ENCODE measurements around the gene MXD1. TPM values are rescaled to one million over a fixed set of nuclear protein-coding genes. Genes with fewer than 3 reads are reported as not detected.

The MXD1 gene
- total RNA-seq, 1 experiment from 2014 or later = 6.5 TPM

DNA sequence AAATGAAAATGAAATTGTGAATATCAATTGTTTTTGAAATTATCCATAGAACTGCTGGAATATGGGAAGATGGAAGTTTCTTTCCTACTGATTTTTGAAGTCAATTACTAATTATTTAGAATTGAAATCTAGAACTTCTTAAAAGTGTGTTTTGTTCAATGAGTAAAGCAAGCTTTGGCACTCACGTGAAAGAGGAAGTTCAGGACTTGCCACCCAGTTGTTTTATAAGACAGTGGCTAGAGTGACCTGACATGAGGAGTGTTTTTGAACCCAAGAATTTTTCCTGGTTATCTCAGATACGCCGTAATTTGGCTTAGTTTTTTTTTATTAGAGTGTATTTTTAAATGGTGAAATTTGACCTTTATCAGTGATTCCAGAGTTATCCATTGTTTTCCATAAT, 3.5 kb downstream of the MXD1 start:
- Histone ChIP-seq H3K27ac (ENCODE audit: low read length) (peak overlapping the region; percentile 1), H3K4me1 (ENCODE audit: control insufficient read depth, insufficient read depth, low read length) (peaks cover 15% of the 10 kb centered on the region), H3K27me3 (ENCODE audit: control insufficient read depth, insufficient read depth, low read length) (no peaks in the 10 kb centered on the region), H3K36me3 (ENCODE audit: control insufficient read depth, insufficient read depth, low read length) (peaks cover 3% of the 10 kb centered on the region; the same call in 1 of the 2 replicates), H3K4me3 (ENCODE audit: low read depth in 2 of 2, low read length in 2 of 2) (no peak overlapping the region), H3K9me3 (ENCODE audit: control insufficient read depth, insufficient read depth, low read depth, low read length) (no peaks in the 10 kb centered on the region)
- no TSS peak for BruUV-seq (replicated peaks)
- DNase-seq (ENCODE audit: low read depth, low spot score) (no peak), ATAC-seq (no peak)
- no peak for TF ChIP-seq POLR2AphosphoS5 (IDR thresholded peaks at IDR 0.05; ENCODE audit: low read depth, low read length)
- TF ChIP-seq, protein P1, sequence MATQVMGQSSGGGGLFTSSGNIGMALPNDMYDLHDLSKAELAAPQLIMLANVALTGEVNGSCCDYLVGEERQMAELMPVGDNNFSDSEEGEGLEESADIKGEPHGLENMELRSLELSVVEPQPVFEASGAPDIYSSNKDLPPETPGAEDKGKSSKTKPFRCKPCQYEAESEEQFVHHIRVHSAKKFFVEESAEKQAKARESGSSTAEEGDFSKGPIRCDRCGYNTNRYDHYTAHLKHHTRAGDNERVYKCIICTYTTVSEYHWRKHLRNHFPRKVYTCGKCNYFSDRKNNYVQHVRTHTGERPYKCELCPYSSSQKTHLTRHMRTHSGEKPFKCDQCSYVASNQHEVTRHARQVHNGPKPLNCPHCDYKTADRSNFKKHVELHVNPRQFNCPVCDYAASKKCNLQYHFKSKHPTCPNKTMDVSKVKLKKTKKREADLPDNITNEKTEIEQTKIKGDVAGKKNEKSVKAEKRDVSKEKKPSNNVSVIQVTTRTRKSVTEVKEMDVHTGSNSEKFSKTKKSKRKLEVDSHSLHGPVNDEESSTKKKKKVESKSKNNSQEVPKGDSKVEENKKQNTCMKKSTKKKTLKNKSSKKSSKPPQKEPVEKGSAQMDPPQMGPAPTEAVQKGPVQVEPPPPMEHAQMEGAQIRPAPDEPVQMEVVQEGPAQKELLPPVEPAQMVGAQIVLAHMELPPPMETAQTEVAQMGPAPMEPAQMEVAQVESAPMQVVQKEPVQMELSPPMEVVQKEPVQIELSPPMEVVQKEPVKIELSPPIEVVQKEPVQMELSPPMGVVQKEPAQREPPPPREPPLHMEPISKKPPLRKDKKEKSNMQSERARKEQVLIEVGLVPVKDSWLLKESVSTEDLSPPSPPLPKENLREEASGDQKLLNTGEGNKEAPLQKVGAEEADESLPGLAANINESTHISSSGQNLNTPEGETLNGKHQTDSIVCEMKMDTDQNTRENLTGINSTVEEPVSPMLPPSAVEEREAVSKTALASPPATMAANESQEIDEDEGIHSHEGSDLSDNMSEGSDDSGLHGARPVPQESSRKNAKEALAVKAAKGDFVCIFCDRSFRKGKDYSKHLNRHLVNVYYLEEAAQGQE (IDR thresholded peaks at IDR 0.05; ENCODE audit: insufficient read depth in 1 of 2, low read depth in 2 of 2, low read length in 1 of 2) = no peak
- TF ChIP-seq, protein P2, sequence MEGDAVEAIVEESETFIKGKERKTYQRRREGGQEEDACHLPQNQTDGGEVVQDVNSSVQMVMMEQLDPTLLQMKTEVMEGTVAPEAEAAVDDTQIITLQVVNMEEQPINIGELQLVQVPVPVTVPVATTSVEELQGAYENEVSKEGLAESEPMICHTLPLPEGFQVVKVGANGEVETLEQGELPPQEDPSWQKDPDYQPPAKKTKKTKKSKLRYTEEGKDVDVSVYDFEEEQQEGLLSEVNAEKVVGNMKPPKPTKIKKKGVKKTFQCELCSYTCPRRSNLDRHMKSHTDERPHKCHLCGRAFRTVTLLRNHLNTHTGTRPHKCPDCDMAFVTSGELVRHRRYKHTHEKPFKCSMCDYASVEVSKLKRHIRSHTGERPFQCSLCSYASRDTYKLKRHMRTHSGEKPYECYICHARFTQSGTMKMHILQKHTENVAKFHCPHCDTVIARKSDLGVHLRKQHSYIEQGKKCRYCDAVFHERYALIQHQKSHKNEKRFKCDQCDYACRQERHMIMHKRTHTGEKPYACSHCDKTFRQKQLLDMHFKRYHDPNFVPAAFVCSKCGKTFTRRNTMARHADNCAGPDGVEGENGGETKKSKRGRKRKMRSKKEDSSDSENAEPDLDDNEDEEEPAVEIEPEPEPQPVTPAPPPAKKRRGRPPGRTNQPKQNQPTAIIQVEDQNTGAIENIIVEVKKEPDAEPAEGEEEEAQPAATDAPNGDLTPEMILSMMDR (IDR thresholded peaks at IDR 0.05) = no peak
- TF ChIP-seq TCF7L2 (IDR thresholded peaks at IDR 0.05; ENCODE audit: low read depth, low read length) = no peak
- no peak for TF ChIP-seq SIN3A (IDR thresholded peaks at IDR 0.05; ENCODE audit: borderline replicate concordance, insufficient read depth, low read depth, low read length)
- intact Hi-C loops (cut with micrococcal nuclease; ENCODE audit: unreplicated experiment) = no loop called here
- POLR2A ChIA-PET = no interaction called here
- CTCF ChIA-PET = no interaction called here
- in situ Hi-C loops (cut with HindIII; ENCODE audit: low pct_unique_long_range_greater_than_20kb, low sequenced_read_pairs) = no loop called here

- Histone ChIP-seq H3K27ac (ENCODE audit: low read length) (no peak overlapping the region), H3K36me3 (ENCODE audit: control insufficient read depth, insufficient read depth, low read length) (no peaks in the 10 kb centered on the region), H3K4me3 (ENCODE audit: low read depth in 2 of 2, low read length in 2 of 2) (no peak overlapping the region), H3K9me3 (ENCODE audit: control insufficient read depth, insufficient read depth, low read depth, low read length) (no peaks in the 10 kb centered on the region), H3K27me3 (ENCODE audit: control insufficient read depth, insufficient read depth, low read length) (no peaks in the 10 kb centered on the region), H3K4me1 (ENCODE audit: control insufficient read depth, insufficient read depth, low read length) (0 out of 2 replicates have a peak, but pooled peaks cover 3% of the 10 kb centered on the region)
- TF ChIP-seq, protein P1 (IDR thresholded peaks at IDR 0.05; ENCODE audit: insufficient read depth in 1 of 2, low read depth in 2 of 2, low read length in 1 of 2) = no peak
- TF ChIP-seq, protein P2 (IDR thresholded peaks at IDR 0.05) = no peak
- no peak for TF ChIP-seq POLR2AphosphoS5 (IDR thresholded peaks at IDR 0.05; ENCODE audit: low read depth, low read length)
- TF ChIP-seq TCF7L2 (IDR thresholded peaks at IDR 0.05; ENCODE audit: low read depth, low read length) = no peak
- TF ChIP-seq SIN3A (IDR thresholded peaks at IDR 0.05; ENCODE audit: borderline replicate concordance, insufficient read depth, low read depth, low read length) = no peak
- BruUV-seq (replicated peaks) = no TSS peak
- ChIA-PET CTCF (interaction anchor here (0.7 kb wide), 1 partner anchor 167 kb away, joined by 3 read pairs; no protein-coding TSS in a partner anchor), POLR2A (interaction anchor here (0.7 kb wide), 1 partner anchor 72 kb away, joined by 3 read pairs; no protein-coding TSS in a partner anchor)
- intact Hi-C loops (cut with micrococcal nuclease; ENCODE audit: unreplicated experiment) (no loop called here), in situ Hi-C loops (cut with HindIII; ENCODE audit: low pct_unique_long_range_greater_than_20kb, low sequenced_read_pairs) (no loop called here)
- ATAC-seq (no peak), DNase-seq (ENCODE audit: low read depth, low spot score) (no peak)
These were observed 8.2 kb downstream of the MXD1 start for GRCh38 chr2:69923116-69923515.
